Body of pancreas (tissue), 4 donors: Measurements from ENCODE around the gene SALL1.

ENCODE experiments used
- POLR2A ChIP-seq, 3 donors: fragments of 450-650 bp; IDR thresholded peaks; one replicate each; pipeline ENCODE4 v1.6.1; 2016; ENCODE audit warnings: antibody characterized with exemption in 3 of 3, mild to moderate bottlenecking in 2 of 3
- TF ChIP-seq, protein P1 (sequence below), 7 experiments: fragments of 450-650 bp in 4 of 7; fragments of 200-600 bp in 3 of 7; sonication (generic) in 3 of 7; IDR thresholded peaks; one replicate each; pipeline ENCODE4 v1.5.1; 2016 to 2019; ENCODE audit warnings: antibody characterized with exemption in 7 of 7

DNA sequence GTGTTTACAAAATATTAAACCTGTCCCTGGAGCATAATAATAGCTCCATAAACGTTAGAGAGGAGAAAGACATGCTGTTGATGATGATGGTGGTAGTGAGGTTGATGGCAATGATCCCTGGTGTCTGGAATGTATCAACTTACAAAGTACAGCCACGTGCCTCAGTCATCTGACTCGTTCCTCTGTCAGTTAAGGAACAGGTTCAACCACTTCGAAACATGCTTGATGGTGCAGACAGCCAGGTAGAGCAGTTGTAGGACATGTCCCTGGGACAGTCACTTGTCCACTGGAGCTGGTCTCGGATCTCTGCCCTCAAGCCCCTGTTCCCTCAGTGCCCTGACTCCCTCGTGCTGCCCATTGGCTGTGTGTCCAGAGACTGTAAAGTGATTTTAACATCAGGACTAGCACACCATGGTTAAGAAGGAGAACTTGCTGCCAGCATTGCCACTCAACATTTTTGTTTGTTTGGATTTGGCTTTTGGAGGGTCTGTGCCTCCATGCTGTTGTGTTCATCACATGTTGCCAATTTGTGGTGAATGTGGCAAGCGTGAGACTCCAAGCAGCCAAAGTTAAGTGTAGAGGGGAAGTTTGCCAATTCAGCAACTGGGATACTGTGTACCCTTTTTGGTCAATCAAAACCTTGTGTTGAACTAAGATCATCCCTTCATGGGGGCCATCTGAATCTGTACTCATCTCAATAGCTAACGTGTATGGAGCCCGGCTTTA is 16.3 kb upstream of the SALL1 start:
- TF ChIP-seq, protein P1, sequence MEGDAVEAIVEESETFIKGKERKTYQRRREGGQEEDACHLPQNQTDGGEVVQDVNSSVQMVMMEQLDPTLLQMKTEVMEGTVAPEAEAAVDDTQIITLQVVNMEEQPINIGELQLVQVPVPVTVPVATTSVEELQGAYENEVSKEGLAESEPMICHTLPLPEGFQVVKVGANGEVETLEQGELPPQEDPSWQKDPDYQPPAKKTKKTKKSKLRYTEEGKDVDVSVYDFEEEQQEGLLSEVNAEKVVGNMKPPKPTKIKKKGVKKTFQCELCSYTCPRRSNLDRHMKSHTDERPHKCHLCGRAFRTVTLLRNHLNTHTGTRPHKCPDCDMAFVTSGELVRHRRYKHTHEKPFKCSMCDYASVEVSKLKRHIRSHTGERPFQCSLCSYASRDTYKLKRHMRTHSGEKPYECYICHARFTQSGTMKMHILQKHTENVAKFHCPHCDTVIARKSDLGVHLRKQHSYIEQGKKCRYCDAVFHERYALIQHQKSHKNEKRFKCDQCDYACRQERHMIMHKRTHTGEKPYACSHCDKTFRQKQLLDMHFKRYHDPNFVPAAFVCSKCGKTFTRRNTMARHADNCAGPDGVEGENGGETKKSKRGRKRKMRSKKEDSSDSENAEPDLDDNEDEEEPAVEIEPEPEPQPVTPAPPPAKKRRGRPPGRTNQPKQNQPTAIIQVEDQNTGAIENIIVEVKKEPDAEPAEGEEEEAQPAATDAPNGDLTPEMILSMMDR (IDR thresholded peaks at IDR 0.05): no peak
- no peak for TF ChIP-seq POLR2A (IDR thresholded peaks at IDR 0.05)
